BLaER1 (cell line): Measurements from ENCODE around the gene C12orf57.
"Not testable (repeated sequence)": the region's sequence is repeated elsewhere in the genome, so short reads cannot be mapped to it uniquely, and the experiment has no call there.

Source experiments
- H3K27ac ChIP-seq: shearing (Covaris generic); formaldehyde crosslinking; 2 replicates; pipeline ENCODE4 v1.8.1; 2022
- H3K27me3 ChIP-seq: shearing (Covaris generic); formaldehyde crosslinking; 2 replicates; pipeline ENCODE4 v1.8.1; 2022
- H3K36me3 ChIP-seq: shearing (Covaris generic); formaldehyde crosslinking; 2 replicates; pipeline ENCODE4 v1.8.1; 2022
- H3K4me1 ChIP-seq: shearing (Covaris generic); formaldehyde crosslinking; 2 replicates; pipeline ENCODE4 v1.8.1; 2022
- H3K4me2 ChIP-seq: shearing (Covaris generic); formaldehyde crosslinking; 2 replicates; pipeline ENCODE4 v1.8.1; 2022
- H3K4me3 ChIP-seq: shearing (Covaris generic); formaldehyde crosslinking; 2 replicates; pipeline ENCODE4 v1.8.1; 2022
- H3K9ac ChIP-seq: shearing (Covaris generic); formaldehyde crosslinking; 2 replicates; pipeline ENCODE4 v1.8.1; 2022
- H3K9me3 ChIP-seq: shearing (Covaris generic); formaldehyde crosslinking; 2 replicates; pipeline ENCODE4 v1.8.1; 2022
- H4K20me1 ChIP-seq: shearing (Covaris generic); formaldehyde crosslinking; 2 replicates; pipeline ENCODE4 v1.8.1; 2022
- Cebpa-rat ChIP-seq: shearing (Covaris generic); IDR thresholded peaks from 2 replicates; pipeline ENCODE4 v1.8.1; 2022

Gene C12orf57

GRCh38 chr12:6905414-6906040 is 38.3 kb upstream of the C12orf57 start:
- no peak overlapping the region for H3K27ac ChIP-seq
- H3K9ac ChIP-seq, result peak overlapping the region; percentile 75

GRCh38 chr12:6908141-6908540 is 35.7 kb upstream of the C12orf57 start:
- not testable (repeated sequence) for H3K9me3 ChIP-seq
- H3K27me3 ChIP-seq, result peaks cover 25% of the 10 kb centered on the region

More at GRCh38 chr12:6905414-6906040, 38.3 kb upstream of the C12orf57 start:
- H3K4me2 ChIP-seq, result peak overlapping the region; percentile 99
- no peaks in the 10 kb centered on the region for H3K9me3 ChIP-seq
- peaks cover 20% of the 10 kb centered on the region; the same call in 1 of the 2 replicates for H3K36me3 ChIP-seq
- peak overlapping the region; percentile 74 for H3K4me3 ChIP-seq
- no peak for TF ChIP-seq Cebpa-rat
- peaks cover 19% of the 10 kb centered on the region for H3K4me1 ChIP-seq
- H4K20me1 ChIP-seq, result no peaks in the 10 kb centered on the region
- no peaks in the 10 kb centered on the region; the same call in 1 of the 2 replicates for H3K27me3 ChIP-seq

GRCh38 chr12:6909421-6910145 is 34.2 kb upstream of the C12orf57 start:
- Histone ChIP-seq H3K9me3 (no peaks in the 10 kb centered on the region), H3K27me3 (peaks cover 39% of the 10 kb centered on the region), H3K27ac (no peak overlapping the region), H3K36me3 (peaks cover 20% of the 10 kb centered on the region; the same call in 1 of the 2 replicates), H4K20me1 (no peaks in the 10 kb centered on the region), H3K4me3 (no peak overlapping the region), H3K4me1 (peaks cover 17% of the 10 kb centered on the region), H3K4me2 (no peak overlapping the region), H3K9ac (no peak overlapping the region)
- no peak for TF ChIP-seq Cebpa-rat

More at GRCh38 chr12:6908141-6908540, 35.7 kb upstream of the C12orf57 start:
- H3K4me1 ChIP-seq, result peaks cover 19% of the 10 kb centered on the region
- not testable (repeated sequence) for H4K20me1 ChIP-seq, H3K27ac ChIP-seq, H3K4me3 ChIP-seq, H3K4me2 ChIP-seq, H3K9ac ChIP-seq
- H3K36me3 ChIP-seq, result peaks cover 20% of the 10 kb centered on the region; the same call in 1 of the 2 replicates

GRCh38 chr12:6912164-6912935 is 31.5 kb upstream of the C12orf57 start:
- TF ChIP-seq Cebpa-rat, result no peak
- H3K9ac ChIP-seq, result no peak overlapping the region

GRCh38 chr12:6914246-6914946 is 29.4 kb upstream of the C12orf57 start, which contains the start of gene ENO2:
Gene ENO2 (plus strand): TSS chr12:6914580. CDS start chr12:6915833, 1,253 bp downstream.
- no peaks in the 10 kb centered on the region for H3K9me3 ChIP-seq
- no peak within 1 kb of the TSS for H3K27ac ChIP-seq
- peaks cover 20% of the 10 kb centered on the region for H3K4me1 ChIP-seq
- peaks cover 7% of the 10 kb centered on the region; the same call in 1 of the 2 replicates for H4K20me1 ChIP-seq
- H3K36me3 ChIP-seq, result no peaks in the 10 kb centered on the region; the same call in 1 of the 2 replicates
- peak within 1 kb of the TSS; percentile 93 for H3K4me2 ChIP-seq
- peak within 1 kb of the TSS; percentile 72 for H3K4me3 ChIP-seq
- H3K27me3 ChIP-seq, result peaks cover 71% of the 10 kb centered on the region
- no peak for TF ChIP-seq Cebpa-rat
- peak within 1 kb of the TSS; percentile 55; the same call in 1 of the 2 replicates for H3K9ac ChIP-seq

More at GRCh38 chr12:6912164-6912935, 31.5 kb upstream of the C12orf57 start:
- Histone ChIP-seq H3K9me3 (no peaks in the 10 kb centered on the region), H3K4me3 (no peak overlapping the region), H3K4me1 (peaks cover 17% of the 10 kb centered on the region), H3K27ac (no peak overlapping the region), H3K36me3 (peaks cover 8% of the 10 kb centered on the region; the same call in 1 of the 2 replicates), H4K20me1 (peaks cover 7% of the 10 kb centered on the region; the same call in 1 of the 2 replicates), H3K27me3 (peaks cover 67% of the 10 kb centered on the region), H3K4me2 (no peak overlapping the region)

GRCh38 chr12:6914947-6915788 is 28.7 kb upstream of the C12orf57 start:
- Histone ChIP-seq H3K36me3 (no peaks in the 10 kb centered on the region; the same call in 1 of the 2 replicates), H3K4me2 (peak overlapping the region; percentile 93), H3K9me3 (no peaks in the 10 kb centered on the region), H3K27ac (no peak overlapping the region), H3K4me1 (peaks cover 23% of the 10 kb centered on the region), H3K9ac (peak overlapping the region; percentile 55; the same call in 1 of the 2 replicates), H4K20me1 (peaks cover 7% of the 10 kb centered on the region; the same call in 1 of the 2 replicates), H3K4me3 (peak overlapping the region; percentile 72), H3K27me3 (peaks cover 71% of the 10 kb centered on the region)
- TF ChIP-seq Cebpa-rat, result no peak

GRCh38 chr12:6915789-6916285 is 28.0 kb upstream of the C12orf57 start:
- H3K4me1 ChIP-seq, result peaks cover 23% of the 10 kb centered on the region
- peaks cover 69% of the 10 kb centered on the region for H3K27me3 ChIP-seq
- H3K9ac ChIP-seq, result no peak overlapping the region
- no peak for TF ChIP-seq Cebpa-rat
- peak overlapping the region; percentile 93; the same call in 1 of the 2 replicates for H3K4me2 ChIP-seq
- H3K27ac ChIP-seq, result no peak overlapping the region
- no peaks in the 10 kb centered on the region; the same call in 1 of the 2 replicates for H3K36me3 ChIP-seq
- peaks cover 7% of the 10 kb centered on the region; the same call in 1 of the 2 replicates for H4K20me1 ChIP-seq
- H3K4me3 ChIP-seq, result no peak overlapping the region
- H3K9me3 ChIP-seq, result no peaks in the 10 kb centered on the region
